ENCODE data around the gene PFKP.

Gene PFKP

GRCh38 chr10:3149918-3150317 lies 82.6 kb downstream of the PFKP start:
- TF ChIP-seq MAX (IDR thresholded peaks at IDR 0.05; ENCODE audit: low read depth, low read length) (no peak), MYC (IDR thresholded peaks at IDR 0.05; ENCODE audit: low read depth, low read length) (no peak), POLR2A (IDR thresholded peaks at IDR 0.05; ENCODE audit: extremely low read depth, insufficient read length) (no peak), CTCF (IDR thresholded peaks at IDR 0.05; ENCODE audit: low read depth, low read length) (no peak)
- DNase-seq (ENCODE audit: low read depth), result no peak

GRCh38 chr10:3150366-3150765 lies 83.0 kb downstream of the PFKP start:
- no peak for TF ChIP-seq MYC (IDR thresholded peaks at IDR 0.05; ENCODE audit: low read depth, low read length)
- TF ChIP-seq CTCF (IDR thresholded peaks at IDR 0.05; ENCODE audit: low read depth, low read length), result no peak
- no peak for TF ChIP-seq MAX (IDR thresholded peaks at IDR 0.05; ENCODE audit: low read depth, low read length)
- TF ChIP-seq POLR2A (IDR thresholded peaks at IDR 0.05; ENCODE audit: extremely low read depth, insufficient read length), result no peak
- H3K4me3 ChIP-seq (ENCODE audit: low read depth, low read length), result no peak overlapping the region
- DNase-seq (ENCODE audit: low read depth), result no peak

More at GRCh38 chr10:3149918-3150317, 82.6 kb downstream of the PFKP start:
- no peak overlapping the region for H3K4me3 ChIP-seq (ENCODE audit: low read depth, low read length)

GRCh38 chr10:3150961-3151360 lies 83.6 kb downstream of the PFKP start:
- no peak overlapping the region for H3K4me3 ChIP-seq (ENCODE audit: low read depth, low read length)
- TF ChIP-seq MAX (IDR thresholded peaks at IDR 0.05; ENCODE audit: low read depth, low read length) (no peak), POLR2A (IDR thresholded peaks at IDR 0.05; ENCODE audit: extremely low read depth, insufficient read length) (no peak), CTCF (IDR thresholded peaks at IDR 0.05; ENCODE audit: low read depth, low read length) (no peak), MYC (IDR thresholded peaks at IDR 0.05; ENCODE audit: low read depth, low read length) (no peak)
- DNase-seq (ENCODE audit: low read depth), result no peak

GRCh38 chr10:3151889-3152565 lies 84.7 kb downstream of the PFKP start:
- TF ChIP-seq CTCF (IDR thresholded peaks at IDR 0.05; ENCODE audit: low read depth, low read length), result no peak
- no peak for TF ChIP-seq MYC (IDR thresholded peaks at IDR 0.05; ENCODE audit: low read depth, low read length)
- TF ChIP-seq POLR2A (IDR thresholded peaks at IDR 0.05; ENCODE audit: extremely low read depth, insufficient read length), result no peak
- no peak for TF ChIP-seq MAX (IDR thresholded peaks at IDR 0.05; ENCODE audit: low read depth, low read length)
- no peak for DNase-seq (ENCODE audit: low read depth)
- no peak overlapping the region for H3K4me3 ChIP-seq (ENCODE audit: low read depth, low read length)

- no peak overlapping the region for H3K4me3 ChIP-seq (ENCODE audit: low read depth, low read length)
- no peak for TF ChIP-seq MYC (IDR thresholded peaks at IDR 0.05; ENCODE audit: low read depth, low read length)
- no peak for TF ChIP-seq POLR2A (IDR thresholded peaks at IDR 0.05; ENCODE audit: extremely low read depth, insufficient read length)
- no peak for TF ChIP-seq CTCF (IDR thresholded peaks at IDR 0.05; ENCODE audit: low read depth, low read length)
- DNase-seq (ENCODE audit: low read depth), result no peak
These were observed 85.2 kb downstream of the PFKP start for GRCh38 chr10:3152566-3152935.

- no peak for DNase-seq (ENCODE audit: low read depth)
- TF ChIP-seq POLR2A (IDR thresholded peaks at IDR 0.05; ENCODE audit: extremely low read depth, insufficient read length) (no peak), MAX (IDR thresholded peaks at IDR 0.05; ENCODE audit: low read depth, low read length) (no peak)
- no peak overlapping the region for H3K4me3 ChIP-seq (ENCODE audit: low read depth, low read length)
These were observed 87.3 kb downstream of the PFKP start for GRCh38 chr10:3154666-3155065.

All from NB4 (cell line).